ENCODE measurements around the gene CRB1. TPM values are rescaled to one million over a fixed set of nuclear protein-coding genes. Genes with fewer than 3 reads are reported as not detected.

CRB1 gene
- total and polyA plus RNA-seq, 2 of the 8 experiments (the other 6 are each of a cell fraction or from before 2014, with no cell fraction given) = 0.03 TPM; not detected in 1

DNA sequence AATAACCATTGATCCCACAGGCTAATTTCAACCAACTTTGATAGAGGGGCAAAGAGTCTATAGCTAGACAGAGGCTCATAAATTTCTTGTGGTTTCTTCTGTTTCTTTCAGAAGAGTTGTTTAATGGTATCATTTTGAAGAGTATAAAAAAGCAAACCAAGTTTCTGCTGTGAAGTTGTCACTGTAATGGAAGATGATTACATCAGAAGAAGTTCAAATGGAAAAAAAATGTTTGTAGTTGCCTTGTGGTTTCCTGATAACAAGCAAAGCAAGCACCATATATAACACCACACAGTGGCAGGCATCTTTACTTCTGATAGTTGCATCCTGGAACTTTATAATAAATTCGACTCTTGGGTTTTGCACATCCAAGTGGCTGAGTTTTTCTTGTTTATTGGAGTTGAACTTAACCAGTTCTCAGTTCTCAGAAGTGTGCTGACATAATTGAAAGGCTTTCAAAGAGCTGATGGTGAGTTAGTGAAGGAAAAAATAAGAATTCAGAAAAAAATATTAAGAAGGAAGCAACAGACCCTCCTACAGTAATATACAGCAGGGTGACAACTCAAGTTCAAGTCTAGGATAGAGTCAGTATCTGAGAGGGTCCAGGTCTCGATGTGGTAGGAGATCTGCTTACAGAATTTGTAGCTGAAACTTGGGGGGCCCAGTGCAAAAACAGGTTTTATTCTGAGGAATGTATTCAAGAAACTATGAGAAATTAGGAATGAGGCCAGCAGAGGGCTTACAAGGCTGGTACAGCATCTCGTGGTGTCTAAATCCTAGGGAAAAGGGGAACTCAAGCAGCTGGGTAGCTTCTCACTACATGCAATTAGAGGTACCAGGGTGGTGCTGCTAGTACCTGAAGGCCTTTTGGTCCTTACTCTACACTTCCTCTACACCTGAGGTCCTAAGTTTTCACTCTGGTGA lies 123.5 kb downstream of the CRB1 start:
- H3K9ac ChIP-seq (replicated peaks in 1 of 4; ENCODE audit: extremely low read depth in 1 of 4, low read depth in 3 of 4, low read length in 3 of 4) = no peak overlapping the region
- H4K91ac ChIP-seq (replicated peaks; ENCODE audit: insufficient read length, low read length) = no peak overlapping the region
- FAIRE-seq = no peak
- no peaks in the 10 kb centered on the region for H3K4me1 ChIP-seq (replicated peaks in 1 of 4; ENCODE audit: control insufficient read depth in 3 of 4, insufficient read depth in 4 of 4, low read length in 3 of 4)
- no peak overlapping the region for H2AFZ ChIP-seq (ENCODE audit: low read length)
- H3K4me2 ChIP-seq (ENCODE audit: insufficient read depth in 1 of 2, low read depth in 2 of 2, low read length in 2 of 2) = no peak overlapping the region
- ChIA-PET POLR2A (ENCODE audit: partially characterized antibody) (interaction anchor here (0.5 kb wide), 1 partner anchor 1537 kb away, joined by 3 read pairs; no protein-coding TSS in a partner anchor), CTCF (ENCODE audit: partially characterized antibody) (interaction anchor here (0.8 to 3.2 kb wide), 11 partner anchors 8 to 533 kb away, joined by 3 to 18 read pairs (median 3); no protein-coding TSS in a partner anchor)
- 90% methylated on average over 3 of the region's 3 CpGs; no CpG with 5 or more reads in 1 of the 2 experiments for WGBS, 2 experiments (ENCODE audit: extremely low coverage in 1 of 2, insufficient coverage in 1 of 2, insufficient read length in 1 of 2, insufficient replicate concordance in 2 of 2, low coverage in 1 of 2, low lambda C conversion rate in 2 of 2, missing lambda C conversion rate in 1 of 2)
- no peak overlapping the region for H3K27ac ChIP-seq (ENCODE audit: low read depth, low read length)
- no peaks in the 10 kb centered on the region for H3K79me2 ChIP-seq (ENCODE audit: control insufficient read depth in 1 of 2, insufficient read depth in 2 of 2, low read length in 2 of 2)
- H3K9me3 ChIP-seq (ENCODE audit: insufficient read depth in 2 of 2, low read depth in 1 of 2, low read length in 1 of 2) = no peaks in the 10 kb centered on the region
- no peaks in the 10 kb centered on the region for H3K79me1 ChIP-seq (ENCODE audit: low read depth, low read length)
- no peak overlapping the region for H2BK20ac ChIP-seq (ENCODE audit: low read length)
- no peaks in the 10 kb centered on the region for H3K27me3 ChIP-seq (replicated peaks in 1 of 4; ENCODE audit: control insufficient read depth in 3 of 4, extremely low read depth in 1 of 4, insufficient read depth in 3 of 4, low read length in 3 of 4)
- no peak overlapping the region for H3K56ac ChIP-seq (replicated peaks; ENCODE audit: insufficient read length, low read depth, low read length)
- no peaks in the 10 kb centered on the region for H4K20me1 ChIP-seq (replicated peaks in 1 of 2; ENCODE audit: control insufficient read depth in 1 of 2, insufficient read depth in 2 of 2, low read length in 2 of 2)
- H3K4ac ChIP-seq (replicated peaks; ENCODE audit: insufficient read length, low read depth, low read length) = no peak overlapping the region
- no peak overlapping the region for H2BK12ac ChIP-seq (ENCODE audit: low read depth, low read length)
- no peak overlapping the region for H3K18ac ChIP-seq (ENCODE audit: extremely low read depth, low read length)
- no peaks in the 10 kb centered on the region for H3K36me3 ChIP-seq (ENCODE audit: control insufficient read depth in 2 of 4, insufficient read depth in 4 of 4, low read length in 3 of 4)
- no peaks in the 10 kb centered on the region for H3K23me2 ChIP-seq (ENCODE audit: low read depth, low read length)
- no peak overlapping the region for H3K14ac ChIP-seq (ENCODE audit: insufficient read length)
- H4K8ac ChIP-seq (ENCODE audit: extremely low read depth, insufficient read depth, low read length) = no peak overlapping the region
- no peak overlapping the region for H2BK120ac ChIP-seq (replicated peaks; ENCODE audit: low read depth, low read length)
- no peak for DNase-seq (ENCODE audit: low read depth in 1 of 2, low spot score in 2 of 2)
- H2BK15ac ChIP-seq (ENCODE audit: low read length) = no peak overlapping the region
- H3K23ac ChIP-seq (ENCODE audit: insufficient read length) = no peak overlapping the region
- no peak overlapping the region for H3K4me3 ChIP-seq (ENCODE audit: extremely low read depth in 1 of 4, insufficient read depth in 2 of 4, low read depth in 3 of 4, low read length in 4 of 4)
- no peak overlapping the region for H2BK5ac ChIP-seq (ENCODE audit: low read depth, low read length)
- H4K5ac ChIP-seq (ENCODE audit: insufficient read length, low read depth, low read length) = no peak overlapping the region
- no peak overlapping the region for H2AK5ac ChIP-seq (ENCODE audit: low read depth, low read length)
- TF ChIP-seq GTF2F1 (IDR thresholded peaks at IDR 0.05; ENCODE audit: borderline replicate concordance, low read depth, low read length) (no peak), RAD21 (IDR thresholded peaks at IDR 0.05 in 1 of 2, conservative IDR thresholded peaks at IDR 0.05 in 1 of 2; ENCODE audit: low read depth in 2 of 2, low read length in 2 of 2) (peak in 1 of 2 experiments; percentile 11; a peak in 1 of 4 replicates), SIN3A (conservative IDR thresholded peaks at IDR 0.05 in 1 of 2, IDR thresholded peaks at IDR 0.05 in 1 of 2; ENCODE audit: low read depth in 1 of 2, low read length in 2 of 2) (no peak), EP300 (IDR thresholded peaks at IDR 0.05; ENCODE audit: borderline replicate concordance in 1 of 2, low read depth in 2 of 2, low read length in 2 of 2) (no peak), RFX5 (IDR thresholded peaks at IDR 0.05; ENCODE audit: borderline replicate concordance, low read depth, low read length) (no peak), FOSL1 (IDR thresholded peaks at IDR 0.05; ENCODE audit: insufficient read depth, low read depth, low read length) (no peak)
- TF ChIP-seq, protein P1, sequence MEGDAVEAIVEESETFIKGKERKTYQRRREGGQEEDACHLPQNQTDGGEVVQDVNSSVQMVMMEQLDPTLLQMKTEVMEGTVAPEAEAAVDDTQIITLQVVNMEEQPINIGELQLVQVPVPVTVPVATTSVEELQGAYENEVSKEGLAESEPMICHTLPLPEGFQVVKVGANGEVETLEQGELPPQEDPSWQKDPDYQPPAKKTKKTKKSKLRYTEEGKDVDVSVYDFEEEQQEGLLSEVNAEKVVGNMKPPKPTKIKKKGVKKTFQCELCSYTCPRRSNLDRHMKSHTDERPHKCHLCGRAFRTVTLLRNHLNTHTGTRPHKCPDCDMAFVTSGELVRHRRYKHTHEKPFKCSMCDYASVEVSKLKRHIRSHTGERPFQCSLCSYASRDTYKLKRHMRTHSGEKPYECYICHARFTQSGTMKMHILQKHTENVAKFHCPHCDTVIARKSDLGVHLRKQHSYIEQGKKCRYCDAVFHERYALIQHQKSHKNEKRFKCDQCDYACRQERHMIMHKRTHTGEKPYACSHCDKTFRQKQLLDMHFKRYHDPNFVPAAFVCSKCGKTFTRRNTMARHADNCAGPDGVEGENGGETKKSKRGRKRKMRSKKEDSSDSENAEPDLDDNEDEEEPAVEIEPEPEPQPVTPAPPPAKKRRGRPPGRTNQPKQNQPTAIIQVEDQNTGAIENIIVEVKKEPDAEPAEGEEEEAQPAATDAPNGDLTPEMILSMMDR (IDR thresholded peaks at IDR 0.05; ENCODE audit: control extremely low read depth in 1 of 3, insufficient read depth in 1 of 3, low read depth in 1 of 3, low read length in 3 of 3) = peak in 1 of 3 experiments; percentile 28; a peak in 1 of 4 replicates
